GM23248 (cell line): Measurements from ENCODE around the gene LRP5. TPM values are rescaled to one million over a fixed set of nuclear protein-coding genes. Genes with fewer than 3 reads are reported as not detected.
A peak's percentile ranks its signal among the peaks of the same experiment; 100 is the strongest.

ENCODE experiments used
- DNase-seq: peaks from one replicate; pipeline ENCODE4 v3.0.0-alpha.2; 2015
- H2AFZ ChIP-seq: fragments of 200-600 bp; sonication (generic); 2 replicates; pipeline ENCODE4 v1.6.1; 2016; ENCODE audit warnings: antibody characterized with exemption
- H3F3A ChIP-seq: fragments of 200-600 bp; sonication (generic); 2 replicates; pipeline ENCODE4 v1.6.1; 2016; ENCODE audit warnings: mild to moderate bottlenecking, antibody characterized with exemption, mixed run types; ENCODE audit not compliant: insufficient read depth
- H3K27ac ChIP-seq: fragments of 200-600 bp; sonication (generic); 2 replicates; pipeline ENCODE4 v1.5.1; 2016; ENCODE audit warnings: mild to moderate bottlenecking
- H3K27me3 ChIP-seq: fragments of 200-600 bp; sonication (generic); replicated peaks from 2 replicates; pipeline ENCODE4 v1.6.1; 2016; ENCODE audit warnings: mild to moderate bottlenecking; ENCODE audit not compliant: insufficient read depth
- H3K36me3 ChIP-seq: fragments of 200-600 bp; sonication (generic); 2 replicates; pipeline ENCODE4 v1.6.1; 2016; ENCODE audit warnings: low read depth, mild to moderate bottlenecking
- H3K4me1 ChIP-seq: fragments of 200-600 bp; sonication (generic); 2 replicates; pipeline ENCODE4 v1.6.1; 2016; ENCODE audit warnings: mild to moderate bottlenecking; ENCODE audit not compliant: insufficient read depth
- H3K4me2 ChIP-seq: fragments of 200-600 bp; sonication (generic); one replicate; pipeline ENCODE4 v1.6.1; 2016; ENCODE audit warnings: mild to moderate bottlenecking; ENCODE audit not compliant: unreplicated experiment
- H3K4me3 ChIP-seq: fragments of 200-600 bp; sonication (generic); 2 replicates; pipeline ENCODE4 v1.5.1; 2016; ENCODE audit warnings: mild to moderate bottlenecking
- H3K79me2 ChIP-seq: fragments of 200-600 bp; sonication (generic); 2 replicates; pipeline ENCODE4 v1.6.1; 2016; ENCODE audit warnings: mild to moderate bottlenecking; ENCODE audit not compliant: insufficient read depth
- H3K9ac ChIP-seq: fragments of 200-600 bp; sonication (generic); 2 replicates; pipeline ENCODE4 v1.6.1; 2016; ENCODE audit warnings: mild to moderate bottlenecking
- H3K9me2 ChIP-seq: fragments of 200-600 bp; sonication (generic); 2 replicates; pipeline ENCODE4 v1.6.1; 2016; ENCODE audit warnings: mixed run types, mild to moderate bottlenecking, moderate library complexity; ENCODE audit not compliant: insufficient read depth
- H3K9me3 ChIP-seq: fragments of 200-600 bp; sonication (generic); one replicate; pipeline ENCODE4 v1.6.1; 2017; ENCODE audit warnings: low read depth
- H4K20me1 ChIP-seq: fragments of 200-600 bp; sonication (generic); 2 replicates; pipeline ENCODE4 v1.6.0; 2016; ENCODE audit not compliant: insufficient read depth
- EZH2 ChIP-seq: fragments of 200-600 bp; sonication (generic); IDR thresholded peaks from 2 replicates; pipeline ENCODE4 v1.6.1; 2018; ENCODE audit warnings: antibody characterized with exemption, mild to moderate bottlenecking; ENCODE audit not compliant: insufficient read depth, poor library complexity, severe bottlenecking
- EZH2phosphoT487 ChIP-seq: fragments of 200-600 bp; sonication (generic); IDR thresholded peaks from 2 replicates; pipeline ENCODE4 v1.6.1; 2018; ENCODE audit warnings: antibody characterized with exemption, moderate library complexity, mild to moderate bottlenecking, low read depth; ENCODE audit not compliant: insufficient read depth
- WGBS, 2 experiments: methylation state at CpG; one replicate each; pipeline ENCODE4 v1.1.6; 2015 to 2017; ENCODE audit warnings: low lambda C conversion rate in 2 of 2, low coverage in 1 of 2; ENCODE audit errors: missing lambda C conversion rate in 2 of 2; 5-methylcytosine and 5-hydroxymethylcytosine counted together
- in situ Hi-C: fragments of 300-500 bp; cut with MboI; formaldehyde crosslinking; loops from 2 replicates; pipeline ENCODE4 v1.15.0; 2020
- polyA plus RNA-seq: library from polyadenylated mRNA; unstranded; fragments of >200 nt; fragmentation: Nextera tagmentation; extraction: Ambion mirVana; gene quantifications from 2 replicates; pipeline ENCODE4 v1.2.1, GENCODE V29; 2016
- total RNA-seq: library from RNA; depleted of rRNA; stranded (reverse); fragments of >200 nt; shearing (Covaris generic); gene quantifications from 2 replicates; pipeline ENCODE4 v1.2.3, GENCODE V29; 2014

The LRP5 gene
- total and polyA plus RNA-seq, 2 experiments from 2014 or later = 3.0 TPM

GRCh38 chr11:68314203-68315170, 2.1 kb downstream of the LRP5 start:
- TF ChIP-seq EZH2 = no peak
- TF ChIP-seq EZH2phosphoT487 = no peak
- Histone ChIP-seq H3K9me2 (no peaks in the 10 kb centered on the region), H3K27ac (no peak overlapping the region), H3K27me3 (no peaks in the 10 kb centered on the region), H3K79me2 (no peaks in the 10 kb centered on the region), H2AFZ (no peak overlapping the region), H3K4me3 (peak overlapping the region; percentile 59; the same call in 1 of the 2 replicates), H3F3A (no peaks in the 10 kb centered on the region), H4K20me1 (no peaks in the 10 kb centered on the region), H3K36me3 (no peaks in the 10 kb centered on the region), H3K4me2 (no peak overlapping the region), H3K9ac (no peak overlapping the region), H3K9me3 (no peaks in the 10 kb centered on the region), H3K4me1 (0 out of 2 replicates have a peak, but pooled peaks cover 6% of the 10 kb centered on the region)
- in situ Hi-C loops = no loop called here
- WGBS, 2 experiments = 91 to 93% methylated on average over 27 of the region's 27 CpGs
- no peak for DNase-seq

GRCh38 chr11:68315171-68315920, 3.0 kb downstream of the LRP5 start:
- Histone ChIP-seq H3K27ac (no peak overlapping the region), H4K20me1 (no peaks in the 10 kb centered on the region), H3K4me1 (0 out of 2 replicates have a peak, but pooled peaks cover 6% of the 10 kb centered on the region), H3K9me3 (no peaks in the 10 kb centered on the region), H3K79me2 (no peaks in the 10 kb centered on the region), H3K27me3 (no peaks in the 10 kb centered on the region), H3K9ac (no peak overlapping the region), H3F3A (no peaks in the 10 kb centered on the region), H2AFZ (no peak overlapping the region), H3K9me2 (no peaks in the 10 kb centered on the region), H3K4me2 (no peak overlapping the region), H3K4me3 (no peak overlapping the region), H3K36me3 (no peaks in the 10 kb centered on the region)
- TF ChIP-seq EZH2 (no peak), EZH2phosphoT487 (no peak)
- no peak for DNase-seq
- 96 to 98% methylated on average over 19 of the region's 19 CpGs for WGBS, 2 experiments
- in situ Hi-C loops = no loop called here

- in situ Hi-C loops = no loop called here
- no peaks in the 10 kb centered on the region for H4K20me1 ChIP-seq
- WGBS, 2 experiments = 72 to 77% methylated on average over 13 to 15 of the region's 15 CpGs
Observed at GRCh38 chr11:68317147-68317785, 4.9 kb downstream of the LRP5 start.

More at GRCh38 chr11:68317147-68317785, 4.9 kb downstream of the LRP5 start:
- Histone ChIP-seq H3K79me2 (no peaks in the 10 kb centered on the region), H3K9me3 (no peaks in the 10 kb centered on the region), H3K4me2 (no peak overlapping the region), H3K36me3 (no peaks in the 10 kb centered on the region), H3K4me1 (0 out of 2 replicates have a peak, but pooled peaks cover 6% of the 10 kb centered on the region), H3K27ac (no peak overlapping the region), H3K4me3 (no peak overlapping the region), H3K9ac (no peak overlapping the region), H3K27me3 (no peaks in the 10 kb centered on the region), H3F3A (no peaks in the 10 kb centered on the region), H2AFZ (no peak overlapping the region), H3K9me2 (no peaks in the 10 kb centered on the region)
- no peak for DNase-seq
- TF ChIP-seq EZH2phosphoT487 (no peak), EZH2 (no peak)
